Measurements from ENCODE around the gene ATAD1. TPM values are rescaled to one million over a fixed set of nuclear protein-coding genes. Genes with fewer than 3 reads are reported as not detected.
"Not testable (repeated sequence)": the region's sequence is repeated elsewhere in the genome, so short reads cannot be mapped to it uniquely, and the experiment has no call there.

The ATAD1 gene
- polyA plus RNA-seq, 2 donors, result 7.2 to 14.2 TPM

- H3K27ac ChIP-seq (ENCODE audit: low read depth in 2 of 2, low read length in 1 of 2), result no peak overlapping the region
- H3K4me1 ChIP-seq (ENCODE audit: control insufficient read depth in 2 of 2, insufficient read depth in 2 of 2, low read length in 1 of 2), result no peaks in the 10 kb centered on the region
- H3K36me3 ChIP-seq (ENCODE audit: control insufficient read depth in 2 of 2, insufficient read depth in 2 of 2, low read length in 1 of 2), result no peaks in the 10 kb centered on the region
Measured at GRCh38 chr10:87837445-87837844, 19.4 kb upstream of the ATAD1 start.

GRCh38 chr10:87836098-87836497 lies 18.1 kb upstream of the ATAD1 start:
- Histone ChIP-seq H3K36me3 (ENCODE audit: control insufficient read depth in 2 of 2, insufficient read depth in 2 of 2, low read length in 1 of 2) (no peaks in the 10 kb centered on the region), H3K4me3 (ENCODE audit: low read depth in 1 of 2, low read length in 2 of 2) (no peak overlapping the region), H3K27me3 (ENCODE audit: control insufficient read depth in 1 of 2, insufficient read depth in 2 of 2, low read length in 2 of 2) (no peaks in the 10 kb centered on the region), H3K27ac (ENCODE audit: low read depth in 2 of 2, low read length in 1 of 2) (no peak overlapping the region), H3K9me3 (ENCODE audit: control insufficient read depth in 2 of 2, insufficient read depth in 1 of 2, low read depth in 1 of 2, low read length in 1 of 2) (no peaks in the 10 kb centered on the region), H3K4me1 (ENCODE audit: control insufficient read depth in 2 of 2, insufficient read depth in 2 of 2, low read length in 1 of 2) (no peaks in the 10 kb centered on the region)
- 85 to 94% methylated on average over 4 of the region's 4 CpGs for WGBS, 2 donors

More at GRCh38 chr10:87837445-87837844, 19.4 kb upstream of the ATAD1 start:
- no peak overlapping the region for H3K4me3 ChIP-seq (ENCODE audit: low read depth in 1 of 2, low read length in 2 of 2)
- H3K27me3 ChIP-seq (ENCODE audit: control insufficient read depth in 1 of 2, insufficient read depth in 2 of 2, low read length in 2 of 2), result no peaks in the 10 kb centered on the region
- H3K9me3 ChIP-seq (ENCODE audit: control insufficient read depth in 2 of 2, insufficient read depth in 1 of 2, low read depth in 1 of 2, low read length in 1 of 2), result no peaks in the 10 kb centered on the region

GRCh38 chr10:87829986-87830729 lies 12.1 kb upstream of the ATAD1 start:
- Histone ChIP-seq H3K36me3 (ENCODE audit: control insufficient read depth in 2 of 2, insufficient read depth in 2 of 2, low read length in 1 of 2) (no peaks in the 10 kb centered on the region), H3K4me3 (ENCODE audit: low read depth in 1 of 2, low read length in 2 of 2) (no peak overlapping the region), H3K4me1 (ENCODE audit: control insufficient read depth in 2 of 2, insufficient read depth in 2 of 2, low read length in 1 of 2) (no peaks in the 10 kb centered on the region), H3K27ac (ENCODE audit: low read depth in 2 of 2, low read length in 1 of 2) (no peak overlapping the region), H3K9me3 (ENCODE audit: control insufficient read depth in 2 of 2, insufficient read depth in 1 of 2, low read depth in 1 of 2, low read length in 1 of 2) (no peaks in the 10 kb centered on the region), H3K27me3 (ENCODE audit: control insufficient read depth in 1 of 2, insufficient read depth in 2 of 2, low read length in 2 of 2) (no peaks in the 10 kb centered on the region)

GRCh38 chr10:87829051-87829450 lies 11.0 kb upstream of the ATAD1 start:
- H3K27ac ChIP-seq (ENCODE audit: low read depth in 2 of 2, low read length in 1 of 2); H3K36me3 ChIP-seq (ENCODE audit: control insufficient read depth in 2 of 2, insufficient read depth in 2 of 2, low read length in 1 of 2); H3K27me3 ChIP-seq (ENCODE audit: control insufficient read depth in 1 of 2, insufficient read depth in 2 of 2, low read length in 2 of 2); H3K4me3 ChIP-seq (ENCODE audit: low read depth in 1 of 2, low read length in 2 of 2); H3K4me1 ChIP-seq (ENCODE audit: control insufficient read depth in 2 of 2, insufficient read depth in 2 of 2, low read length in 1 of 2); H3K9me3 ChIP-seq (ENCODE audit: control insufficient read depth in 2 of 2, insufficient read depth in 1 of 2, low read depth in 1 of 2, low read length in 1 of 2): not testable (repeated sequence)
- WGBS, 2 donors, result 96 to 97% methylated on average over 4 of the region's 4 CpGs

- Histone ChIP-seq H3K27me3 (ENCODE audit: control insufficient read depth in 1 of 2, insufficient read depth in 2 of 2, low read length in 2 of 2) (no peaks in the 10 kb centered on the region), H3K9me3 (ENCODE audit: control insufficient read depth in 2 of 2, insufficient read depth in 1 of 2, low read depth in 1 of 2, low read length in 1 of 2) (no peaks in the 10 kb centered on the region), H3K4me3 (ENCODE audit: low read depth in 1 of 2, low read length in 2 of 2) (no peak overlapping the region), H3K27ac (ENCODE audit: low read depth in 2 of 2, low read length in 1 of 2) (no peak overlapping the region), H3K4me1 (ENCODE audit: control insufficient read depth in 2 of 2, insufficient read depth in 2 of 2, low read length in 1 of 2) (no peaks in the 10 kb centered on the region), H3K36me3 (ENCODE audit: control insufficient read depth in 2 of 2, insufficient read depth in 2 of 2, low read length in 1 of 2) (no peaks in the 10 kb centered on the region)
- WGBS, 2 donors, result 81 to 93% methylated on average over 2 of the region's 2 CpGs
Measured at GRCh38 chr10:87827681-87828080, 9.7 kb upstream of the ATAD1 start.

GRCh38 chr10:87826653-87827052 lies 8.6 kb upstream of the ATAD1 start:
- no peak overlapping the region for H3K27ac ChIP-seq (ENCODE audit: low read depth in 2 of 2, low read length in 1 of 2)
- no peak overlapping the region for H3K4me3 ChIP-seq (ENCODE audit: low read depth in 1 of 2, low read length in 2 of 2)

GRCh38 chr10:87819289-87819585 lies 1.2 kb upstream of the ATAD1 start:
- 92 to 94% methylated on average over 6 of the region's 6 CpGs for WGBS, 2 donors
- Histone ChIP-seq H3K27me3 (ENCODE audit: control insufficient read depth in 1 of 2, insufficient read depth in 2 of 2, low read length in 2 of 2) (no peaks in the 10 kb centered on the region), H3K36me3 (ENCODE audit: control insufficient read depth in 2 of 2, insufficient read depth in 2 of 2, low read length in 1 of 2) (no peaks in the 10 kb centered on the region), H3K9me3 (ENCODE audit: control insufficient read depth in 2 of 2, insufficient read depth in 1 of 2, low read depth in 1 of 2, low read length in 1 of 2) (no peaks in the 10 kb centered on the region), H3K4me3 (ENCODE audit: low read depth in 1 of 2, low read length in 2 of 2) (no peak overlapping the region), H3K27ac (ENCODE audit: low read depth in 2 of 2, low read length in 1 of 2) (no peak overlapping the region), H3K4me1 (ENCODE audit: control insufficient read depth in 2 of 2, insufficient read depth in 2 of 2, low read length in 1 of 2) (peaks cover 0 to 3% of the 10 kb centered on the region in 2 donors)

More at GRCh38 chr10:87826653-87827052, 8.6 kb upstream of the ATAD1 start:
- Histone ChIP-seq H3K4me1 (ENCODE audit: control insufficient read depth in 2 of 2, insufficient read depth in 2 of 2, low read length in 1 of 2) (no peaks in the 10 kb centered on the region), H3K27me3 (ENCODE audit: control insufficient read depth in 1 of 2, insufficient read depth in 2 of 2, low read length in 2 of 2) (no peaks in the 10 kb centered on the region), H3K36me3 (ENCODE audit: control insufficient read depth in 2 of 2, insufficient read depth in 2 of 2, low read length in 1 of 2) (no peaks in the 10 kb centered on the region), H3K9me3 (ENCODE audit: control insufficient read depth in 2 of 2, insufficient read depth in 1 of 2, low read depth in 1 of 2, low read length in 1 of 2) (no peaks in the 10 kb centered on the region)

- 16 to 18% methylated on average over 29 of the region's 29 CpGs for WGBS, 2 donors
- Histone ChIP-seq H3K27ac (ENCODE audit: low read depth in 2 of 2, low read length in 1 of 2) (peak overlapping the region; percentile 87 to 97), H3K9me3 (ENCODE audit: control insufficient read depth in 2 of 2, insufficient read depth in 1 of 2, low read depth in 1 of 2, low read length in 1 of 2) (no peaks in the 10 kb centered on the region), H3K36me3 (ENCODE audit: control insufficient read depth in 2 of 2, insufficient read depth in 2 of 2, low read length in 1 of 2) (no peaks in the 10 kb centered on the region), H3K27me3 (ENCODE audit: control insufficient read depth in 1 of 2, insufficient read depth in 2 of 2, low read length in 2 of 2) (no peaks in the 10 kb centered on the region), H3K4me3 (ENCODE audit: low read depth in 1 of 2, low read length in 2 of 2) (peak overlapping the region; percentile 82 to 93), H3K4me1 (ENCODE audit: control insufficient read depth in 2 of 2, insufficient read depth in 2 of 2, low read length in 1 of 2) (peaks cover 0 to 3% of the 10 kb centered on the region in 2 donors)
Measured at GRCh38 chr10:87818505-87819288, 671 bp upstream of the ATAD1 start.

GRCh38 chr10:87816898-87817608 lies 973 bp downstream of the ATAD1 start:
- Histone ChIP-seq H3K27me3 (ENCODE audit: control insufficient read depth in 1 of 2, insufficient read depth in 2 of 2, low read length in 2 of 2) (no peaks in the 10 kb centered on the region), H3K4me3 (ENCODE audit: low read depth in 1 of 2, low read length in 2 of 2) (peak overlapping the region; percentile 82 to 93), H3K4me1 (ENCODE audit: control insufficient read depth in 2 of 2, insufficient read depth in 2 of 2, low read length in 1 of 2) (peaks cover 0 to 3% of the 10 kb centered on the region in 2 donors), H3K36me3 (ENCODE audit: control insufficient read depth in 2 of 2, insufficient read depth in 2 of 2, low read length in 1 of 2) (no peaks in the 10 kb centered on the region), H3K27ac (ENCODE audit: low read depth in 2 of 2, low read length in 1 of 2) (peak overlapping the region in 1 of 2 donors; percentile 87), H3K9me3 (ENCODE audit: control insufficient read depth in 2 of 2, insufficient read depth in 1 of 2, low read depth in 1 of 2, low read length in 1 of 2) (no peaks in the 10 kb centered on the region)
- 17 to 19% methylated on average over 10 of the region's 10 CpGs for WGBS, 2 donors
